Purkinje cell (primary cell): Measurements from ENCODE around the gene SPIN2B. TPM values are rescaled to one million over a fixed set of nuclear protein-coding genes. Genes with fewer than 3 reads are reported as not detected.

Source experiments
- polyA plus RNA-seq: library from polyadenylated mRNA; unstranded; fragments of >200 nt; fragmentation: Nextera tagmentation; gene quantifications from 2 replicates; pipeline ENCODE4 v1.2.1, GENCODE V29; 2014

Gene SPIN2B
- 20.3 and 20.4 TPM in 2 replicates for polyA plus RNA-seq

GRCh38 chrX:57121162-57121755, at the start of gene SPIN2B:
Gene SPIN2B, minus strand, starts transcription at chrX:57121548.

GRCh38 chrX:57137073-57137472, 15.7 kb upstream of the SPIN2B start, which contains the start of gene SPIN2A:
Gene SPIN2A, minus strand, starts transcription at chrX:57137397. Its CDS starts 800 bp downstream, at chrX:57136597.

Other genes starting within 250 kb of the SPIN2B start
- gene SPIN3, start 126.0 kb downstream of the SPIN2B start, polyA plus RNA-seq = 11.3 and 16.1 TPM in 2 replicates
- gene SPIN2A, start 15.8 kb upstream of the SPIN2B start, polyA plus RNA-seq = 0.97 TPM in 1 of 2 replicates, not detected in the other
- gene FAAH2, start 165.2 kb upstream of the SPIN2B start, polyA plus RNA-seq = 5.6 and 13.7 TPM in 2 replicates